MM.1S (cell line): ENCODE data around the gene NTM.

Experiments used
- DNase-seq: peaks from one replicate; pipeline ENCODE4 v3.0.0-alpha.2; 2015
- H2AFZ ChIP-seq: fragments of 300-600 bp; sonication (generic); 2 replicates; pipeline ENCODE4 v1.6.0; 2016; ENCODE audit warnings: antibody characterized with exemption, low read length
- H3F3A ChIP-seq: fragments of 300-600 bp; sonication (generic); 2 replicates; pipeline ENCODE4 v1.6.1; 2016; ENCODE audit warnings: mild to moderate bottlenecking, antibody characterized with exemption, low read length, moderate library complexity, mixed read lengths; ENCODE audit not compliant: insufficient read depth
- H3K27ac ChIP-seq: fragments of 300-600 bp; sonication (generic); 2 replicates; pipeline ENCODE4 v1.5.1; 2016; ENCODE audit warnings: mild to moderate bottlenecking, low read length
- H3K27me3 ChIP-seq: fragments of 300-600 bp; sonication (generic); replicated peaks from 2 replicates; pipeline ENCODE4 v1.6.0; 2016; ENCODE audit warnings: low read length; ENCODE audit not compliant: insufficient read depth
- H3K36me3 ChIP-seq: fragments of 300-600 bp; sonication (generic); replicated peaks from 2 replicates; pipeline ENCODE4 v1.6.1; 2016; ENCODE audit warnings: mild to moderate bottlenecking, low read length, mixed read lengths; ENCODE audit not compliant: insufficient read depth
- H3K4me1 ChIP-seq: fragments of 300-600 bp; sonication (generic); 2 replicates; pipeline ENCODE4 v1.6.1; 2016; ENCODE audit warnings: low read length, mixed read lengths
- H3K4me2 ChIP-seq: fragments of 300-600 bp; sonication (generic); 2 replicates; pipeline ENCODE4 v1.6.0; 2016; ENCODE audit warnings: low read depth, low read length
- H3K4me3 ChIP-seq: fragments of 300-600 bp; sonication (generic); 2 replicates; pipeline ENCODE4 v1.5.1; 2016; ENCODE audit warnings: low read length, mixed read lengths
- H3K79me2 ChIP-seq: fragments of 300-600 bp; sonication (generic); 2 replicates; pipeline ENCODE4 v1.6.1; 2016; ENCODE audit warnings: mixed run types, low read length, mixed read lengths
- H3K9ac ChIP-seq: fragments of 300-600 bp; sonication (generic); 2 replicates; pipeline ENCODE4 v1.6.1; 2016; ENCODE audit warnings: low read length, mixed read lengths
- H3K9me2 ChIP-seq: fragments of 300-600 bp; sonication (generic); replicated peaks from 2 replicates; pipeline ENCODE4 v1.6.1; 2016; ENCODE audit warnings: mild to moderate bottlenecking, low read length, mixed read lengths; ENCODE audit not compliant: insufficient read depth
- H3K9me3 ChIP-seq: fragments of 300-600 bp; sonication (generic); replicated peaks from 2 replicates; pipeline ENCODE4 v1.6.1; 2016; ENCODE audit warnings: mild to moderate bottlenecking, low read length, mixed read lengths; ENCODE audit not compliant: insufficient read depth
- H4K20me1 ChIP-seq: fragments of 300-600 bp; sonication (generic); 2 replicates; pipeline ENCODE4 v1.6.1; 2016; ENCODE audit warnings: mild to moderate bottlenecking, low read length, moderate library complexity, mixed read lengths; ENCODE audit not compliant: insufficient read depth
- CTCF ChIP-seq: fragments of 300-600 bp; sonication (generic); IDR thresholded peaks from 2 replicates; pipeline ENCODE4 v1.5.1; 2016; ENCODE audit warnings: antibody characterized with exemption, low read length, mixed read lengths
- EZH2 ChIP-seq: fragments of 300-600 bp; sonication (generic); optimal IDR thresholded peaks from 2 replicates; pipeline ENCODE3; 2017; ENCODE audit warnings: low read depth, mild to moderate bottlenecking, antibody characterized with exemption, low read length, mixed read lengths
- EZH2phosphoT487 ChIP-seq: fragments of 300-600 bp; sonication (generic); IDR thresholded peaks from 2 replicates; pipeline ENCODE4 v1.6.1; 2018; ENCODE audit warnings: antibody characterized with exemption, low read length

Gene NTM

DNA sequence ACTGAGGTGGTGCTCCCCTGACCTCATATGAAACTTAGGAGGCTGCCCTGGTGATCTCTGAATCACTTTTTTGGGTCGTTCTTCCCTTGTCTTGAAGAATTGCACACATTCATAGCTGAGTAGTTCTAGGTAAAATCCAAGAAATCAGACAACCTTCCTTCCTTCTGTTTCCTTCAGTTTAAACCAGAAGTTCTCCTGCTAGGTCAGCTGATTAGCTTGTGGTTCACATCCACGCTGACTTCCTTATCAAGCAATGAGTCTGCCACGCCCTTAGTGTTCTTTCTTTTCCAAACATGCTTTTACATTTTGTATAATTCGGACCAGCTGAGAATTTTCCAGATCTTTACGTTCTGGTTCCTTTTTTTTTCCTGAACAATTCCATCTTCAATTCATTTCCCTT lies 892.8 kb downstream of the NTM start:
- Histone ChIP-seq H3K27ac (no peak overlapping the region), H3K9me2 (no peaks in the 10 kb centered on the region), H3F3A (no peaks in the 10 kb centered on the region), H3K4me3 (no peak overlapping the region), H3K9ac (no peak overlapping the region), H4K20me1 (no peaks in the 10 kb centered on the region), H3K4me2 (no peak overlapping the region), H3K36me3 (no peaks in the 10 kb centered on the region), H3K27me3 (no peaks in the 10 kb centered on the region), H3K9me3 (no peaks in the 10 kb centered on the region), H3K4me1 (no peaks in the 10 kb centered on the region), H2AFZ (no peak overlapping the region), H3K79me2 (no peaks in the 10 kb centered on the region)
- no peak for DNase-seq
- TF ChIP-seq EZH2 (no peak), EZH2phosphoT487 (no peak), CTCF (no peak)

- Histone ChIP-seq H3K4me3 (no peak overlapping the region), H3K36me3 (no peaks in the 10 kb centered on the region), H3K9me2 (no peaks in the 10 kb centered on the region), H3K4me2 (no peak overlapping the region), H3K27ac (no peak overlapping the region), H3K27me3 (no peaks in the 10 kb centered on the region), H3K4me1 (no peaks in the 10 kb centered on the region), H4K20me1 (no peaks in the 10 kb centered on the region), H3K9ac (no peak overlapping the region), H3F3A (no peaks in the 10 kb centered on the region), H3K79me2 (no peaks in the 10 kb centered on the region), H2AFZ (no peak overlapping the region), H3K9me3 (no peaks in the 10 kb centered on the region)
- TF ChIP-seq EZH2phosphoT487: no peak
- no peak for TF ChIP-seq EZH2
- no peak for TF ChIP-seq CTCF
- DNase-seq: no peak
Observed at GRCh38 chr11:132263875-132264274, 893.5 kb downstream of the NTM start.

DNA sequence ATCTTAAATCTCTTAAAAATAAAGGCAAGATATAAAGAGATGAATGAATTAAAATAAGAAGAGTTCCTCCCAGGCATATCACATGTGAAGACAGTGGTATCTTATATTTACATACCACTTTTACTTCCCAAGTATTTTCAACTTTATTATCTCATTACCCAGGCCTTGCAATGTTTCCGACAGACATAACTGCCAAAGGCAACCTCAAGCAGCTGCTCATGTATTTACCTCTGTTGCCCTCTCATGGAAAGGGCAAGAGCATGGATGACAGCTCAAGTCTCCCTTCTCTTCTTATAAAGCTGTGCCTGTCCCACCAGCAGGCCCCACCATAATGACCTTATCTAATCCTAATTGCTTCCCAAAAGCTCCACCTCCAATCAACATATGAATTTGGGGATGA lies 894.2 kb downstream of the NTM start:
- H3K27me3 ChIP-seq: no peaks in the 10 kb centered on the region
- H2AFZ ChIP-seq: no peak overlapping the region
- H3F3A ChIP-seq: no peaks in the 10 kb centered on the region
- H3K9me3 ChIP-seq: no peaks in the 10 kb centered on the region
- H3K27ac ChIP-seq: no peak overlapping the region
- no peaks in the 10 kb centered on the region for H3K36me3 ChIP-seq
- no peak for TF ChIP-seq EZH2phosphoT487
- TF ChIP-seq CTCF: no peak
- no peak for TF ChIP-seq EZH2
- no peaks in the 10 kb centered on the region for H3K79me2 ChIP-seq
- no peak overlapping the region for H3K4me2 ChIP-seq
- DNase-seq: no peak
- no peak overlapping the region for H3K4me3 ChIP-seq
- no peaks in the 10 kb centered on the region for H4K20me1 ChIP-seq
- H3K4me1 ChIP-seq: no peaks in the 10 kb centered on the region
- no peak overlapping the region for H3K9ac ChIP-seq
- H3K9me2 ChIP-seq: no peaks in the 10 kb centered on the region
